Thoracic aorta (tissue), 2 donors: ENCODE results near the gene KRTAP19-2. TPM values are rescaled to one million over a fixed set of nuclear protein-coding genes. Genes with fewer than 3 reads are reported as not detected.

ENCODE experiments used
- ATAC-seq: fragments of 150-250 bp; one replicate; pipeline ENCODE4 v1.8.0; 2017; ENCODE audit warnings: low read depth; ENCODE audit not compliant: insufficient number of reproducible peaks, low FRiP score
- DNase-seq: peaks from one replicate; pipeline ENCODE4 v3.0.0-alpha.2; 2020; ENCODE audit warnings: low spot score
- H3K27ac ChIP-seq, 2 donors: fragments of 200-600 bp; sonication (generic); 1 replicate in 1 of 2; 2 replicates in 1 of 2; pipeline ENCODE4 v1.5.1; 2016; ENCODE audit warnings: mild to moderate bottlenecking in 2 of 2, moderate library complexity in 2 of 2
- H3K27me3 ChIP-seq: fragments of 200-600 bp; sonication (generic); replicated peaks from 2 replicates; pipeline ENCODE4 v1.6.0; 2016; ENCODE audit warnings: mild to moderate bottlenecking; ENCODE audit not compliant: insufficient read depth
- H3K36me3 ChIP-seq: fragments of 200-600 bp; sonication (generic); one replicate; pipeline ENCODE4 v1.5.1; 2016
- H3K4me1 ChIP-seq, 2 donors: fragments of 200-600 bp; sonication (generic); 1 replicate in 1 of 2; 2 replicates in 1 of 2; pipeline versions ENCODE4 v1.5.1 to v1.6.0; 2016; ENCODE audit warnings: low read depth in 2 of 2, mild to moderate bottlenecking in 1 of 2; ENCODE audit not compliant: control insufficient read depth in 1 of 2
- H3K4me3 ChIP-seq: fragments of 200-600 bp; sonication (generic); 2 replicates; pipeline ENCODE4 v1.5.1; 2016; ENCODE audit warnings: mild to moderate bottlenecking
- H3K9me3 ChIP-seq: fragments of 200-600 bp; sonication (generic); 2 replicates; pipeline ENCODE4 v1.5.1; 2016
- CTCF ChIP-seq: fragments of 200-600 bp; sonication (generic); IDR thresholded peaks from one replicate; pipeline ENCODE4 v1.5.1; 2019; ENCODE audit warnings: antibody characterized with exemption
- total RNA-seq, 2 donors: library from RNA; depleted of rRNA; stranded (reverse); fragments of >200 nt; gene quantifications; one replicate each; pipeline versions ENCODE4 v1.1.0 to v1.2.3, GENCODE V29; 2016

Gene KRTAP19-2
- total RNA-seq, 2 donors from 2014 or later, result not detected

DNA sequence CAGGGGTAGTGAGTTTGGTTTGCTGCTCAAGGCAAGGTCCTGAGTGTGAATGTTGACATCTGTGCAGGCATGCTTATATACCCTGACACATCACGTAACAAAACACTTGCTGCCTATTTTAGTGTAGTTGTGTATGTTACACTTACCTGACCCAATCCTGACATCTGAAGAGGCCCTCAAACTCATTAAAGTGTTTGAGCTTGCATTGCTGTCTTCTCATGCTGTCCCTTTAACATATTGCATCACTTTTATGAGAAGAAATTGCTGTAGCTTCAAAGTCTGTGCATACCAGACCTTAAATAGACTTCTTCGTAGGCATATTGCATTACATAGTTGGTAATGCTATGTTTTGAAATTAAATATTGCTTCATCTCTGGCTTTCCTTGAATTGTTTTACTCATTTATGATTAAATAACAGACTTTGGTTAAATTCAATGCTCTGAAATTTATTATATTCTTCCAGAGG, 4.8 kb upstream of the KRTAP19-2 start, which contains the start of gene KRTAP19-3:
Gene KRTAP19-3 (minus strand): TSS at position 51 of the 466 bp plus-strand sequence. CDS start 56 bp downstream, outside the sequence.
- DNase-seq (no peak), ATAC-seq (no peak)
- H3K4me1 ChIP-seq, result no peaks in the 10 kb centered on the region
- no peak within 1 kb of the TSS for H3K27ac ChIP-seq
- H3K36me3 ChIP-seq, result no peaks in the 10 kb centered on the region
- H3K27me3 ChIP-seq, result no peaks in the 10 kb centered on the region
- H3K9me3 ChIP-seq, result no peaks in the 10 kb centered on the region
- TF ChIP-seq CTCF, result no peak
- H3K4me3 ChIP-seq, result no peak within 1 kb of the TSS

DNA sequence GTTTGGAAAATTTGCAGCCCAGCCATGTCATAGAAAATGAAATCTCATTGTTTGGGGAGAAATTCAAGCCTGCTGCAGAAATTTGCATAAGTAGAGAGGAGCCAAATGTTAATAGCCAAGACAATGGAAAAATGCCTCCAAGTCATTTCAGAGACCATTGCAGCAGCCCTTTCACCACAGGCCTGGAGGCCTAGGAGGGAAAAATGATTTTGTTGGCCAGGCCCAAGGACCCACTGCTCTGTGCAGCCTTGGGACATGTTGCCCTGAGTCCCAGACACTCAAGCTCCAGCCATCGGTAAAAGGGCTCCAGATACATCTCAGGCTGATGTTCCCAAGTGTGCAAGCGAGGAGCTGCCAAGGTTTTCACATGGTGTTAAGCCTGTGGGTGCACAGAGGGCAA, 1.1 kb downstream of the KRTAP19-2 start:
- Histone ChIP-seq H3K27me3 (no peaks in the 10 kb centered on the region), H3K27ac (no peak overlapping the region), H3K36me3 (no peaks in the 10 kb centered on the region), H3K4me1 (no peaks in the 10 kb centered on the region), H3K4me3 (no peak overlapping the region), H3K9me3 (no peaks in the 10 kb centered on the region)
- TF ChIP-seq CTCF, result no peak
- DNase-seq, result no peak
- no peak for ATAC-seq

GRCh38 chr21:30482130-30482529, 5.1 kb downstream of the KRTAP19-2 start:
- ATAC-seq, result no peak
- Histone ChIP-seq H3K4me1 (no peaks in the 10 kb centered on the region), H3K4me3 (no peak overlapping the region), H3K36me3 (no peaks in the 10 kb centered on the region), H3K27me3 (no peaks in the 10 kb centered on the region), H3K9me3 (no peaks in the 10 kb centered on the region), H3K27ac (no peak overlapping the region)
- DNase-seq, result no peak
- TF ChIP-seq CTCF, result no peak

DNA sequence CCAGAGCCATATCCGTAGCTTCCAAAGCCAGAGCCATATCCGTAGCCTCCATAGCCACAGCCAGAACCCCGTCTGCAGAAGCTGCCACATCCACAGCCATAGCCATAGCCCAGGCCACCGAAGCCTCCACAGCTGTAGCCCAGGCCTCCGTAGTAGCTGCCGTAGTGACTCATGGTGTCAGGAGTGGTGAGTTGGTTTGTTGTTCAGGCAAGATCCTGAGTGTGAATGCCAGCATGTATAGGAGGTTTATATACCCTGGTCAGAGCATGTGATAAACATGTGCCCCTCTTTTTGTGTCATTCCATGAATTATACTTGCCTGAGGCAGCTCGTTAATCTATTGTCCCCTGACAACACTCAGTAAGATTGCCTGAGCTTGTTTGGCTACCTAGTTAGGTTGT, 7.1 kb downstream of the KRTAP19-2 start, which contains the start of gene KRTAP19-1:
Gene KRTAP19-1 (minus strand): TSS at position 223 of the 400 bp plus-strand sequence. CDS start 50 bp downstream, at position 173.
- no peak for ATAC-seq
- no peak for DNase-seq
- TF ChIP-seq CTCF, result no peak

DNA sequence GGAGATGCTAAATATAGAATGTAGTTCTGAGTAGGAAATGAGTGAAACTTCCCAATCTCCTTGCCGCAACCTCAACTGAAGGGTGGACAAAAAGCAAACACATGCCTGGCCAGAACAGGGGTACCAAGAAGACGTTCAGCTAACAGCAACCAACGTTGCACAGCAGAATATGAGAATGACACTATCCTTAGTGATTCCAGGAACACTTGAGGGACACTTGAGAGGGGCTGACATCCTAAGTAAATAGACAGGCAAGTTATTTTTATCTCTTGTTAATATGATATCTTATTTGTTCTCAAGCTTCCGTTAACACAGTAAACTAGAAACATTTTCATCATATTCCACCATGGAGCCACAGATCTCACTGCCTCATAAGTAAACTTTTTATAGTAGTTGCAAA, 8.0 kb downstream of the KRTAP19-2 start:
- Histone ChIP-seq H3K27ac (no peak overlapping the region), H3K27me3 (no peaks in the 10 kb centered on the region), H3K36me3 (no peaks in the 10 kb centered on the region), H3K9me3 (no peaks in the 10 kb centered on the region), H3K4me1 (no peaks in the 10 kb centered on the region), H3K4me3 (no peak overlapping the region)
- ATAC-seq (no peak), DNase-seq (no peak)
- TF ChIP-seq CTCF, result no peak

More for the DNA sequence above, 7.1 kb downstream of the KRTAP19-2 start, which contains the start of gene KRTAP19-1:
- H3K9me3 ChIP-seq, result no peaks in the 10 kb centered on the region
- no peak within 1 kb of the TSS for H3K4me3 ChIP-seq
- no peak within 1 kb of the TSS for H3K27ac ChIP-seq
- H3K36me3 ChIP-seq, result no peaks in the 10 kb centered on the region
- no peaks in the 10 kb centered on the region for H3K27me3 ChIP-seq
- no peaks in the 10 kb centered on the region for H3K4me1 ChIP-seq
